ENCODE data around the gene RHOBTB3. TPM values are rescaled to one million over a fixed set of nuclear protein-coding genes. Genes with fewer than 3 reads are reported as not detected.

Gene RHOBTB3
- total RNA-seq, 1 experiment from 2014 or later: 24.7 TPM

DNA sequence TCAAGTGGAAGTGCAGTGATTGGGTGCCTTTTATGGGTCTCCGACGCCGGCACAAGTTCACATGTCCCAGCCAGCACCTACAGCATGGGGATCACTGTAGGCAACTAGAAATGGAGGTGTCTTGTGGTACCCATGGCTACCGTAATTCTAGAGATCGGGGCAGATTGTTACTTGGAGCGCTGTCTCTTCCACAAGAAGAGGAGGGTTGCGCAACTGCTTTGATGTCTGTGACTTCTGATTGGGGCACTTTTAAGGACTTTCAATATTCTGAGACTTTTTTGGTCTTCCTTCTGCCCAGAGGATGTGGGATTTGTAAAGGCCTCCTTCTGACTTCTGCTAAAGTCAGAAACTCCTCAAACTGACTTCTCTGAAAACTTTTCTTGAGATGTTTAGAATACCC is 49.5 kb downstream of the RHOBTB3 start:
- in situ Hi-C loops (cut with HindIII; ENCODE audit: low pct_unique_long_range_greater_than_20kb, low sequenced_read_pairs): no loop called here
- DNase-seq (ENCODE audit: low read depth): no peak

DNA sequence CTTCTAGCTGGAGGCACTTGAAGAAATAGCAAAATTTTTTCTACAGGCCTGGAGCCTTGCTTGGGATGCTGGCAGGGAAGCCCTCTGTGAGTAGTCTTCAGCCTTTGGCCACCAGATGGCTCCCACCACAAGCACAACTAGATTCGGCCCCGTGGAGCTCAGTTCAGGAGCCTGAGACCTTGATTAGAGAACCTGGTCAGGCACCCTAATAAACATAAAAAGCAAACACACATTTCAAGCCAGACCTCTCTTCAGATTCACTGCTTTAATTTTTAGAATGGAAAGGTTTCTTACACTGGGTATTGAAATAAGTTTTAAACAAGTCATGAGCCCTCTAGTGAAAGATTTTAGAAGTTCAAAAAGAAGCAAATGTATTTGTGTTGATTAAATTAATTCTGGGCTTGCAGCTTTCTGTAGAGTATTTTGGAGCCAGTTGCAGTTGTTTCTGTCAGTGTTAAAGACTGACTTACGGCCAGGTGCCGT is 50.0 kb downstream of the RHOBTB3 start:
- in situ Hi-C loops (cut with HindIII; ENCODE audit: low pct_unique_long_range_greater_than_20kb, low sequenced_read_pairs): no loop called here
- DNase-seq (ENCODE audit: low read depth): peak; percentile 70

DNA sequence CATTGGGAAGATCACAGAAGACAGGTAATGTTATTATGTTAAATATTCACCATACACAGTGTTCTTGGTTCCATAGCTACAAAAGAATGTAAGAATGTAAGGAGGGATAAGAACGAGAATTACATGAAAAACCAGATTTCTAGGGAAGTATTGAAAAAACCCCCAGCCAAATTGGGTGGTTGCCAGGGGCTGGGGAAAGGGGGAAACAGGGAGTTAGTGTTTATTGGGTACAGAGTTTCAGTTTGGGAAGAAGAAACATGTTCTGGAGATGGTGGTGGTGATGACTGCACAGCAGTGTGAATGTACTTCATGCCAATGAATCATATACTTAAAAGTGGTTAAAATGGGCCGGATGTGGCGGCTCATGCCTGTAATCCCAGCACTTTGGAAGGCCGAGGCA is 51.0 kb downstream of the RHOBTB3 start:
- in situ Hi-C loops (cut with HindIII; ENCODE audit: low pct_unique_long_range_greater_than_20kb, low sequenced_read_pairs): no loop called here
- no peak for DNase-seq (ENCODE audit: low read depth)

DNA sequence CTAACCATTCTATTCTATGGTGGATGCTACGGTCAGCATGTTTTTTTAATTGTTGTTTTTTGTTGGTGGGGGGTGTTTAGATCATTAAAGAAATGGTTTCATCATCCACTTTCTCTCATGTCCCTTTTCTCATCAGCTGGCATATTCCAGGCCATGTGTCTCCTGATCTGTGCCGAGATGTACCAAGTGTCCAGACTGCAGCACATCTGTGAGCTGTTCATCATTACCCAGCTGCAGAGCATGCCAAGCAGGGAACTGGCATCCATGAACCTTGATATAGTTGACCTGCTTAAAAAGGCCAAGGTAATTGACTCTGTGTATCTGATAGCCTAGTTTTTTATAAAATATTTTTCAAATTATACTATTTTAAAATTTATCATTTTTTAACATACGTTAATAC is 52.5 kb downstream of the RHOBTB3 start:
- no peak for DNase-seq (ENCODE audit: low read depth)
- in situ Hi-C loops (cut with HindIII; ENCODE audit: low pct_unique_long_range_greater_than_20kb, low sequenced_read_pairs): no loop called here

DNA sequence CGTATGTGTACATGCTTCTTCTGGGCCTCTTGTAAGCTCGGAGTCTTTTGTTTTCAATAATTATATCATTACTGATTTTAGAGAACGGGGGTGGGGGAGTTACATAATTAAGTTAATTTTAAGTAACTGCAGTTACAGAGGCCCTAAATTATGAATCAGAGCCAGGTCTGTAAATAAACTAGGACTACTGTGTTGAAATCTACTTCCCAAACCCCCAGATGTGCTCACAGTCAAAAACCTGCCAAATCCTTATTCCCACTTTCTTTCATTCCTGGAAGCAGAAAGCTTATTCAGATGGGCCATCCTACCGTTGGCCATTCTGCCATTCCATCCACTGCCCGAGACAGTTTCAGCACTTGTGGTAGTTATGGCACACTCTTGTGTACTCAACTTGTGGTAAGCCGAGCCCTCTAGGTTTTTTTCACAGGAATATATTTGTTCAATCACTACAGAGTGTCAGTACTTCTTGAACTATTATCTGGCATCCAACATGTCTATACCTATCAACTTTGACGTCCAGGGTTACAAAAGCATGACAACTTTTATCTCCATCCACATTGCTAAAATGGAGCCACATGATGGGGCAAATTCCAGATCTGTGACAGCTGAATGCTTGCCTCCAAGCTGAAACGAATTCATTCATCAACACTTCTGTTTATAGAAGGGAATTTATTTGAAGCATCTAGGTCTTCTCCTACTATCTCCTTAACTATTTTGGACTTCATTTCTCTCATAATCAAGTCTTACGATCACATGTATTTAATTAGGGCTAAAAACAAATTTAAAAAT is 53.6 kb downstream of the RHOBTB3 start:
- DNase-seq (ENCODE audit: low read depth): no peak
- in situ Hi-C loops (cut with HindIII; ENCODE audit: low pct_unique_long_range_greater_than_20kb, low sequenced_read_pairs): no loop called here

DNA sequence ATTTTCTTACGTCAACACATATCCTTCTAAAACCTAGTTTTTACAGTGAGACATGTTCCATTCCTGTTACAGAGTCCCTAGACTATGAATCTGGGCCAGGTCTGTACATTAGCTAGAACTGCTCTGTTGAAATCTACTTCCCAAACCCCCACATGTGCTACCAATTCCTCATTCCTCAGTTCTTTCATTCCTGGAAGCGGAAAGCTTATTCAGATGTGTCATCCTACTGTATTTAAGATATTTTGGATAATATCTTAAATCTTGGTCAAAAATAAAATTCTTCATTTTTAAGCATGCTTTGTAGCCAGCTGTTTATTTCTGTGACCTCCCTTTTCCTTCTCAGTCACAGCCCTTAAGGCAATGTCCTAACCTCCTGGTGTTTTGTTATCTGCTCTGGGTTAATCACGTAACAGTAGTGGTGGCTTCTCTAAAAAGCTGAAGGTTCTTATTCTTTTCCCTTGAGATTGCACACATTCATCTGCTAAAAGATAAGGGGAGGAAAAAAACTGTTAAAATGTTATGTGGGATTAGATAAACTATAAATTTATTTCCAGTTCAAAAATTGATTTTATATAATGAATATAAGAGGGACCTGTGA is 55.8 kb downstream of the RHOBTB3 start:
- in situ Hi-C loops (cut with HindIII; ENCODE audit: low pct_unique_long_range_greater_than_20kb, low sequenced_read_pairs): no loop called here
- DNase-seq (ENCODE audit: low read depth): no peak

DNA sequence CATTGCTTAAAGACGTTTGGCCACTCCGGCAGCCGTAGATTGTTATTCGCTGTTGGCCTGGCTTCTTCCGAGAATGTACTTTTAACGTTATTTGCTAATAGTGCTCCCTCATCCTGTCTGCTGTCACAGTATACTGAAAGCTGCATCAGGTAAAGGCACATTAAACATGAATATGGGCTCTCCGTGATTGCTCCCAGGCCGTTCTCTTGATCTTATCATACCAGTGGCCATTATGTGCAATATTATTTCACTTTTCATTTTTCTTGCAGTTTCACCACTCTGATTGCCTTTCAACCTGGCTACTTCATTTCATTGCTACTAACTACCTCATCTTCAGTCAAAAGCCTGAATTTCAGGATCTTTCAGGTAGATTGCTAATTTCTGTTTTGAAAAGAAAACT is 57.4 kb downstream of the RHOBTB3 start:
- in situ Hi-C loops (cut with HindIII; ENCODE audit: low pct_unique_long_range_greater_than_20kb, low sequenced_read_pairs): no loop called here
- no peak for DNase-seq (ENCODE audit: low read depth)

DNA sequence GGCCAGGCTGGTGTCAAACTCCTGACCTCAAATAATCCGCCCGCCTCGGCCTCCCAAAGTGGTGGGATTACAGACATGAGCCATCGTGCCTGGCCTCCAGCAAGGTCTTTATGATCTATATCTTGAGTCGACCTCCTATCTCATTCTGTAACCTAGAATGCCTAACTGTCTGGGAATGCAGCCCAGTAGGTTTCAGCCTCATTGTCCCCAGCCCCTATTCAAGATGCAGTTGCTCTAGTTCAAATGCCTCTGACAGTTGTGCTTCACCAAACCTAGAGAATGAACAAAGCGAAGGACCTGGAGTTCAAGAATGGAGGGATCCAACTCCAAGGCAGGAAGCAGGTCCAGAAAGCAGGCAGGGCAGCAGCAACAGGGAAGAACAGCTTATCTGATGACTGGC is 60.6 kb downstream of the RHOBTB3 start:
- no peak for DNase-seq (ENCODE audit: low read depth)
- in situ Hi-C loops (cut with HindIII; ENCODE audit: low pct_unique_long_range_greater_than_20kb, low sequenced_read_pairs): no loop called here

DNA sequence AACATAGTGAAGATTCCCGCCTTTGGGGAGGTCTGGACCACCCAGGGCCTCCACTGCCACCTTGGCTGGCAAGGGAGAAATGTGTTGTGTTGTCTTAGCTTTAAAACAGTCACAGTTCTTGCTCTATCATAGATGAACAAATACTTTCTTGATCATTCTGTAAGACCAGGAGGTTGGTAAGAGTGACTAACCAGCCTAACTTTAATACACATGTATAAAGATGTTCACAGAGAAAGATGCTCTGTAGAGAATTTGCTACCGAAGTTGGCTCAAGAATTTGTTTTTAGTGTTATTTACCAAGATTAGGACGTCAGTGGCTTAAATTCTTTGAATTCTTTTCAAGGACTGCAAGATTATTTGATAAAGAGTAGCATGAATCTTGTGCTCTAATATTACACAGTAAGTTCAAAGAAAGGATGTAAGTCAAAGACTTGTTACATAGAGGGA is 63.0 kb downstream of the RHOBTB3 start:
- in situ Hi-C loops (cut with HindIII; ENCODE audit: low pct_unique_long_range_greater_than_20kb, low sequenced_read_pairs): no loop called here
- DNase-seq (ENCODE audit: low read depth): no peak

DNA sequence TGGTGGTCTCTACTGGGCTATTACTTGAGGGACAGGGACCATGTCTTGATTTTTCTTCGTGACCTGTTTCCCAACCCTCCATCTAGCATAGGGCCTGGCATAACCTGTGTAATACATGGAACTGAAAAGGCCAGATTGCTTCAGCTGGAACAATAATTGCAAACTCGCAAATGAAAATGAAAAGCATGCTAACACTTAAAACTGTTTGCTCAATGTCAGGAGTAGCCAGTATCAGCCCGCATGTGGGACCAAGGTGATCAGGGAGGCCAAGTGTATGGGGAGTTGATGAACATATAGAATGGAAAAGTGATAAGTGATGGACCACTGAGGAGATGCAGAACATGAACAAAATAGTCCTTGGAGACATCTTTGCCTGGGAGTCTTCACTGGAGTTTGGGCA is 66.2 kb downstream of the RHOBTB3 start:
- no peak for DNase-seq (ENCODE audit: low read depth)
- in situ Hi-C loops (cut with HindIII; ENCODE audit: low pct_unique_long_range_greater_than_20kb, low sequenced_read_pairs): no loop called here

DNA sequence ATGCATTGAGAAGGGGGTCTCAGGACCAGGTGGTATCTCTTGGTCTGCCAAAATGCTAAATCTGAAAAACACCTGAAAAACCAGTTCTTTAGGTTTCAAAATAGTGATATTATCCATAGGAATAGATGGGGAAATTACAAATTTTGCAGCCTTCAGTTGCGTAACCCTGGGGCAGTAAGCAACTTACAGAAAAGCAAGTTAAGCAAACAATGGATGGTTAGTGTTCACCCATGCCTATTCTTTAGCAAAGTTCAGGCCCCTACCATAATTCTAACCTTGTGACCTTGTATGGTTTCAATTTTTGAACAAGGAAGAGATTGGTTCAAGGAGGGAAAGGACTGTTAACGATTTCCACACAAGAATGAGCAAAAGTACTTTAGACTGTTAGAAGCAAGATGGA is 66.9 kb downstream of the RHOBTB3 start:
- DNase-seq (ENCODE audit: low read depth): no peak
- in situ Hi-C loops (cut with HindIII; ENCODE audit: low pct_unique_long_range_greater_than_20kb, low sequenced_read_pairs): no loop called here

DNA sequence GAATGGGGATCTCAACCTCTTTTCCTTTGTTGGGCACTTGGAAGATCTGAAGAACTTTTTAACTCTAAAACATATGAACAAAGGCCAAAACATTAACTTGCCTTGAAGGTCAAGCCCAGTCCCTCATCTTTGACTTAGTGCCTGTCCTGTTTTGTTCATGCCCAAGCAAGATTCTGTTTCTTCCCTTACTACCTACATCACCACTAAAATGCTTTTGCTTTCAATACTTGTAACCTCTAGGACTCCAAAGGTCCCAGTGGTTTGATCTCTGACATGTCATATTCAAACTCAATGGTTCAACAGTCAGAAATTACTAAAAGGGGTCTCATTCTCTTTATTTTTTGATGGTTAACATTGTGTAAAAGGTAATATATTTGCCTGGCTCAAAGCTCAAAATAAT is 67.4 kb downstream of the RHOBTB3 start:
- in situ Hi-C loops (cut with HindIII; ENCODE audit: low pct_unique_long_range_greater_than_20kb, low sequenced_read_pairs): no loop called here
- no peak for DNase-seq (ENCODE audit: low read depth)

DNA sequence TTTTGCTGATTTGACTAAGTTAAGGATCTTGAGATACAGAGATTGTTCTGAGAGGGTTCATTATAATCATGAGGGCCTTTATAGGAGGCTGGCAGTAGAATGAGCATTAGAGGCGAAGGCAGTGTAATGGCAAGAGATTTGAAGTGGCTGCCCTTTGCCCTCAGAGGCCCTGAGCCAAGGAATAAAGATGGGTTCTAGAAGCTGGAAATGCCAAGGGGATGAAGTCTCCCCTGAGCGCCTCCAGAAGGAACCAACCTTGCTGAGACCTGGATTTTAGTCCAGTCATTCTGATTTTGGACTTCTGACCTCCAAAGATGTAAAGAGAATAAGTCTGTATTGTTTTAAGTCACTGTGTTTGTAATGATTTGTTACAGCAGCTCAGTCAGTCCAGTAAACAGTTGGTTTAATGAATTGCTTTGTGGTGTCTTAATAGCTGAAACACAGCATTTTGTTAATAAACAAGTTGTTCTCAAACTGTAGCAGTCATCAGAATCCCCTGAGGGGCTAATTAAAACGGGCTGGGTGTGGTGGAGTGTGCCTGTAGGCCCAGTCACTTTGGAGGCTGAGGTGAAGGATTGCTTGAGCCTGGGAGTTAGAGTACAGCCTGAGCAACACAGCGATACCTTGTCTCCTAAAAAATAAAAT is 68.2 kb downstream of the RHOBTB3 start:
- no peak for DNase-seq (ENCODE audit: low read depth)
- in situ Hi-C loops (cut with HindIII; ENCODE audit: low pct_unique_long_range_greater_than_20kb, low sequenced_read_pairs): no loop called here

DNA sequence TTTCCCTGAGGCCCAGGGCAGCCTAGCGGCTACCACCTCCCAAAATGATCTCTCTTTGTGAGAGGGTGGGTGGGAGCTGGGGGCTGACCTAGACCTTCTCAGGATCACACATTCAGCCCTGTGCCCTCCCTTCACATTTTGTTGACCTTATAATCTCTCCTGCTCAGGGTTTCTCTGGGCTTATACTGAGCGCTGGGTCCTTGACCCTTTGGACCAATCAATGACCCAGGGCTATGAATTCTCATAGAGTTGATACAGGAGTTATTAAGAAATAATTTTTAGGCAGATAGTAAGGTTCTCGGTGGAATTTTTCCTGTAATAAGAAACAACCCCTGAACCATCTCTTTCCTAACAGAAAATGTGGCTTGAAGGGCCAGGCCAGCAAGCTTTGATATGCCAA is 69.4 kb downstream of the RHOBTB3 start:
- in situ Hi-C loops (cut with HindIII; ENCODE audit: low pct_unique_long_range_greater_than_20kb, low sequenced_read_pairs): no loop called here
- DNase-seq (ENCODE audit: low read depth): no peak

DNA sequence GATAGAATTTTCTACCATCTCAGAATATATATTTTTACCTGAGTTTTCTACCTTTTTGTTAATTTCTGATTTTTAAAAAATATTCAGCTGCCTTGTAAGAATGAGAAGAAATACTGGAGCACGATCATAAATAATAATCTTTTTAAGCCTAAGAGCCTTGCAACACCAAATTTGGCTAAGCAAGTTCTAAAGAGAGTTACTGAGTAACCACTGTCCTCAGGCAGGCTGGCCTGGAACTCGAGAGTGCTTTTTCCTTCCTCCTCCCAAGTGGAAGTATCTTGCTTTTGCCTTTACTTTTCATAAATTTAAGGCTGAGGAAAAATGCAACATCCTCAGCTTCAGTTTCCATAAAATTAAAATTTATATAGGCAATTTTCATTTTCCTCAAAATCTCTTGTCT is 70.4 kb downstream of the RHOBTB3 start:
- in situ Hi-C loops (cut with HindIII; ENCODE audit: low pct_unique_long_range_greater_than_20kb, low sequenced_read_pairs): no loop called here
- no peak for DNase-seq (ENCODE audit: low read depth)

DNA sequence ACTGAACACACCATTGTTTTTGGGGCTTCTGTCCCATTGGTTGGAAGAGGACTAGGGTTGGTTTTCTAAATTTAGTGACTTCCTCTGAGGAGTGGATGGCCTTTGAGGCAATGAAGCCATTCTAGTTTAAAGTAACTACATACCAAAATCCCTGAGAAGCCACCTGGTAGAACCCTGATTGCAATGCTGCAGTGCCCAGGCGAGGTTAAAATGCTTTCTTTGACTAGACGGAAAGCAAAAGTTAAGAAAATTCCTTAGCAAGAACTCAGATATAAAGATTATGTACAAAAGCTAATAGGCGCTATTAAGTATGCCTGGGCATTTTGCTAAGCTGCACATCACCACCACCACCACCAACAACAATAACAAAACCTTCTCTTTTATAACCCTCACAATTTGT is 70.8 kb downstream of the RHOBTB3 start:
- in situ Hi-C loops (cut with HindIII; ENCODE audit: low pct_unique_long_range_greater_than_20kb, low sequenced_read_pairs): no loop called here

DNA sequence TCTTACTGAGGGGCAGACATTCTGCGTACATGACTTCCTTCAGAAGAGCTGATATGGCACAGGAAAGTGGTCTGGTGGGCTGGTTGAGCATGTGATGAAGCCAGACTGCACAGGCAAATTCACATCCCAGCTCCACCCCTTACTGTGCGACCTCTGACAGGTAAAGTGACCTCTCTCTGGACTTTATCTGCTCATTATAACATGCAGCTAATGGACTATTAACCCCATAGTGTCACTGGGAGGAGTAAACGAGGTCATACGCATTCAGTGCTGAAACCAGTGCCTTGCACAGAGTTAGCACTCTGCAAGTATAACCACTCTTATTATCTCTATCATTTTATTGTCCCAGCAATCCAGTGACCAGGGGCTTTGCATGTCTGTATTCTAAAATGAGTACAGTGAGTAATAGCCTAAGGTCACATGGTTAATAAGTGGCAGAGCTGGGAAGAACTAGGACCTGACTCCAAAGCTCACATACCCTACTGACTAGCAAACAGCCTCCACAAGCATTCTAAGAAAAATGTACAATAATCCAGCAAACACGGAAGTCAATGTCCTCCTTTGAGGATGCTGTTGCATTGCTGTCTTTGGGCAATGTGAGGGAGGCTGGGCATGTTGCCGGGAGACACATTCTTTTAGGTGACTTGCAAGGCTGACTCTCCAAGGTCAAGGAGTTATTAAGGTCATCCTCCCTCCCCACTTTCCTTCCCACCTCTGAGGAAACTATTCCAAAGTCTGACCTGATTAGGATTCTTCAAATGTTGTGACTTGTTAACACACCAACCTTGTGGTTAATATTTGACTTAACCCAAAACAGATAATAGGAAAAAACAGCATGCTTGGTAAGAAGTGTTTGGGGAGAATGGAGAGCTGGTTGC is 72.4 kb downstream of the RHOBTB3 start:
- DNase-seq (ENCODE audit: low read depth): peak; percentile 50
- in situ Hi-C loops (cut with HindIII; ENCODE audit: low pct_unique_long_range_greater_than_20kb, low sequenced_read_pairs): no loop called here

More for the DNA sequence above, 70.8 kb downstream of the RHOBTB3 start:
- no peak for DNase-seq (ENCODE audit: low read depth)

DNA sequence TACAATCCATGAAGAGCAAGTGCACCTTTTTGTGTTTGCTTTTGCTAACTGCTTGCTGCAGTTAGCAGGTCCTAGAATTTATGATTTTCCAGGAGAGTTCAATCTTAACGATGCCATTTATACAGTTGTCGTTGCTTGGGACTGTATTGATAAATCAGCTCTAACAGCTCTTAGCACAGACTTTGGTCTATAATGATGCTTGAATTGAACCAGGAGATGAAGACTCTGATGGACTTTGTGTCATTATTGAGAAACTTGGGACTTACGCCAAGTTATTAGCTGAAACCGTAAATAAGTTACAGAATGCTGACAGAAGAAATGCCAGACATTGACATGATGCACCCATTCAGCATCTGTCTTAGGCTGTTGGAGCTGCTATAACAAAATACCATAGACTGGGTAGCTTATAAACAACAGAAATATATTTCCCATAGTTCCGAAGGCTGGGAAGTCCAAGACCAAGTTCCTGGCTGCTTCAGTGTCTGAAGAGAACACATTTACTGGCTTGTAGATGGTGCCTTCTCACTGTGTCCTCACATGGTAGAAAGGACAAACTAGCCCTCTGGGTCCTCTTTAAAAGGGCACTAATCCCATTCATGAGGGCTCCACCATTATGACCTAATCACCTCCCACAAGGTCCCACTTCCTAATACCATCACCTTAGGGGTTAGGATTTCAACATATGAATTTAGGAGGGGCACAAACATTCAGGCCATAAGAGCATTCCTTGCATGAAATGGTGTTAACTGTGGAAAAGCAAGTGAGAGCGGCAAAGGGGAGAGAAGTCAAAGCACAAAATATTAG is 73.8 kb downstream of the RHOBTB3 start:
- no peak for DNase-seq (ENCODE audit: low read depth)
- in situ Hi-C loops (cut with HindIII; ENCODE audit: low pct_unique_long_range_greater_than_20kb, low sequenced_read_pairs): no loop called here
